ENCODE results near the gene LYPLA2. TPM values are rescaled to one million over a fixed set of nuclear protein-coding genes. Genes with fewer than 3 reads are reported as not detected.

The LYPLA2 gene
- 31.3 and 51.9 TPM in 2 replicates for polyA plus RNA-seq (2011; rRNA removed)
- polyA minus RNA-seq (2011; rRNA and poly(A)+ RNA removed): 23.6 and 40.8 TPM in 2 replicates

DNA sequence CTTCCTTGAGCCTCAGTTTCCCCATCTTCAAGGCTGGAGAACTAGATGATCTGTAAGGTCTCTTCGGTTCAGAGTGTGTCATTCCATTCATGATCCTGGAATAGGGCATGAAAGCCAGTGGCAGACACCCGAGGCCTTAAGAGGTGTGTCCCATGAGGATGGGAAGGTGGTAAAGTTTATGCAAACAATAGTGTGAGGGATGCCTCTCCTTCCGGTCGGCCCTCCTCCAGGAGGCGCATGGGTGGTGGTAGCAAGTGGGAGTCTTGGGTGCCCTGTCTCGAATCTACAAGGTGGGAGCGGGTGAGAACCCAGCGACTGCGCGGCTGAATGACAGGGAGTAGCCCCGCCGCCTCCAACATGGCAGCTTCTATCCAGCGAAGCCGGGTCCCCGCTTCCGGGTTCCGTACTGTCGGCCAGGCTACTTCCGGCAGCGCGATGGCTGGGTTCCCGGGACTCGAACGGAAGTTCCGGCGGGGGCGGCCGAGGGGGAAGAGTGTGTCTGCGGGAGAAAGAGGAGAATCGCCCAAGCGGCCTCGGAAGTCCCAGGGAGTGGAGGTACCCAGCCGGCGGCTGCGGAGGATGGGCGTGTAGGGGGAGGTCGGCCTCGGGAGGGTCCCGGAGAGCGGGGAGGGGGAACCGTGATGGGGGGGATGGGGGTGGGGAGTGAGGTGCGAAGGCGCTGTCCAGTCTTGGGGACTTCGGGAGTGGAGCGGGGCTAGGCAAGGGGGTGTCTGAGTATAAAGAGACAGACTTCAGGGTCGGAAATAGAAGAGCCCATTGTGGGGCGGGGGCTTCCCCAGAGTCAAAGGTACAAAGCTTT, at the start of gene LYPLA2:
Gene LYPLA2 (plus strand): TSS at position 450 of the 820 bp plus-strand sequence. CDS start 1,538 bp downstream, outside the sequence.
- Histone ChIP-seq H3K27me3 (ENCODE audit: control insufficient read depth, insufficient read depth, low read length) (no peaks in the 10 kb centered on the region), H3K36me3 (ENCODE audit: control insufficient read depth, insufficient read depth, low read length) (peaks cover 20% of the 10 kb centered on the region), H3K4me3 (ENCODE audit: low read depth, low read length) (peak within 1 kb of the TSS; percentile 62)
- TF ChIP-seq, protein P1, sequence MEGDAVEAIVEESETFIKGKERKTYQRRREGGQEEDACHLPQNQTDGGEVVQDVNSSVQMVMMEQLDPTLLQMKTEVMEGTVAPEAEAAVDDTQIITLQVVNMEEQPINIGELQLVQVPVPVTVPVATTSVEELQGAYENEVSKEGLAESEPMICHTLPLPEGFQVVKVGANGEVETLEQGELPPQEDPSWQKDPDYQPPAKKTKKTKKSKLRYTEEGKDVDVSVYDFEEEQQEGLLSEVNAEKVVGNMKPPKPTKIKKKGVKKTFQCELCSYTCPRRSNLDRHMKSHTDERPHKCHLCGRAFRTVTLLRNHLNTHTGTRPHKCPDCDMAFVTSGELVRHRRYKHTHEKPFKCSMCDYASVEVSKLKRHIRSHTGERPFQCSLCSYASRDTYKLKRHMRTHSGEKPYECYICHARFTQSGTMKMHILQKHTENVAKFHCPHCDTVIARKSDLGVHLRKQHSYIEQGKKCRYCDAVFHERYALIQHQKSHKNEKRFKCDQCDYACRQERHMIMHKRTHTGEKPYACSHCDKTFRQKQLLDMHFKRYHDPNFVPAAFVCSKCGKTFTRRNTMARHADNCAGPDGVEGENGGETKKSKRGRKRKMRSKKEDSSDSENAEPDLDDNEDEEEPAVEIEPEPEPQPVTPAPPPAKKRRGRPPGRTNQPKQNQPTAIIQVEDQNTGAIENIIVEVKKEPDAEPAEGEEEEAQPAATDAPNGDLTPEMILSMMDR (IDR thresholded peaks at IDR 0.05; ENCODE audit: insufficient read depth, low read depth, low read length): no peak
- CTCF ChIA-PET: interaction anchor here (1.0 to 2.9 kb wide), 4 partner anchors 9 to 20 kb away, joined by 4 to 11 read pairs (median 5); no protein-coding TSS in a partner anchor
- DNase-seq (ENCODE audit: low read depth): no peak
- POLR2A ChIA-PET: interaction anchor here (0.6 to 0.8 kb wide), 3 partner anchors 34 to 812 kb away, joined by 3 to 7 read pairs (median 3); no protein-coding TSS in a partner anchor

DNA sequence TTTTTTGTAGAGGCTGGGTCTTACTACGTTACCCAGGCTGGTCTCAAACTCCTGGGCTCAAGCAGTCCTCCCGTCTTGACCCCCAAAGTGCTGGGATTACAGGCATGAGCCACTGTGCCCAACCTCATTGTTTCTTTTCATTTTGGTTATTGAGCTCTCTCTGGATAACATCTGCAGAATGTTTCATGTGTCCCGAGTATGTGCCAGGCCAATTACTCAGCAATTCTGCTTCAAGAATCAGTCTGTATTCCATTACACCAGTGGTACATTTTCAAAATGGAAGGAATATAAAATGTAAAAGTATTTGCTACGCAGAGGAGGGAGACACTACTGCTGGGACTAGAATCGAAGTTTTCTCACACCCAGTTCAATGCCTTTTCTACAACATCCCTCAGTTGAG, 49.3 kb upstream of the LYPLA2 start:
- ChIA-PET POLR2A (no interaction called here), CTCF (interaction anchor here (1.2 kb wide), 1 partner anchor 23 kb away, joined by 3 read pairs; no protein-coding TSS in a partner anchor)
- H3K27me3 ChIP-seq (ENCODE audit: control insufficient read depth, insufficient read depth, low read length): no peaks in the 10 kb centered on the region
- TF ChIP-seq, protein P1 (IDR thresholded peaks at IDR 0.05; ENCODE audit: insufficient read depth, low read depth, low read length): no peak
- no peak overlapping the region for H3K4me3 ChIP-seq (ENCODE audit: low read depth, low read length)
- H3K36me3 ChIP-seq (ENCODE audit: control insufficient read depth, insufficient read depth, low read length): no peaks in the 10 kb centered on the region
- DNase-seq (ENCODE audit: low read depth): no peak

DNA sequence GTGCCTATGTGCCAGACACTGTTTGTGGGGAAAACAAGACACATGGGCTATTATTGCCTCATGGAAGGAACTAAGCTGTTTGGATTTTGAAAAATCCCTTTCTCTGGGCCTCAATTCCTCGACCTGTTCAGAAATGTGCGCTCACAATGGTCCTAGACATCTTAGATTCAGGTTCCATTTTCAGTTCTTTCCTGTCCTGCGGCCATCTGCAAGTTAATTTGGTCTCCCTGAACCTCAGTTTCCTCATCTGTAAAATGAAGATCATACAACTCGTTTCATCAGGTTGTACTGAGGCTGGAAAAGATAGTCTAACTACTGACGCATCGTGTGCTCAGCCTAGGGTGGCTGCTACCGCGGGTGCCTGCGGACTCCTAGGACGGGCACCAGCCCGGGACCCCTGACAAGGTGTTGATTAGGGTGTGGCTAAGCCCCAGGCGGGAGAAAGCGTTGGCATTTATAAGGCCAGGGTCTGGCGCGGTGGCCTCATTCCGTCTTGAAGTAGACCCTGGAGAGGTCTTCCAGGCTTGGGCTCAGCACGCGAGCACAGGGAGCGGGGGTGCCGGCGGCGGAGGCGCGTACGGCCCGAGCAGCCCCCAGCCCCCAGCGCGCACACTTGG, 48.2 kb upstream of the LYPLA2 start:
- no peak for DNase-seq (ENCODE audit: low read depth)
- H3K27me3 ChIP-seq (ENCODE audit: control insufficient read depth, insufficient read depth, low read length): no peaks in the 10 kb centered on the region
- CTCF ChIA-PET: interaction anchor here (1.2 to 3.3 kb wide), 2 partner anchors 24 to 29 kb away, joined by 3 to 14 read pairs; no protein-coding TSS in a partner anchor
- POLR2A ChIA-PET: no interaction called here
- H3K36me3 ChIP-seq (ENCODE audit: control insufficient read depth, insufficient read depth, low read length): no peaks in the 10 kb centered on the region
- TF ChIP-seq, protein P1 (IDR thresholded peaks at IDR 0.05; ENCODE audit: insufficient read depth, low read depth, low read length): no peak
- H3K4me3 ChIP-seq (ENCODE audit: low read depth, low read length): peak overlapping the region; percentile 92

DNA sequence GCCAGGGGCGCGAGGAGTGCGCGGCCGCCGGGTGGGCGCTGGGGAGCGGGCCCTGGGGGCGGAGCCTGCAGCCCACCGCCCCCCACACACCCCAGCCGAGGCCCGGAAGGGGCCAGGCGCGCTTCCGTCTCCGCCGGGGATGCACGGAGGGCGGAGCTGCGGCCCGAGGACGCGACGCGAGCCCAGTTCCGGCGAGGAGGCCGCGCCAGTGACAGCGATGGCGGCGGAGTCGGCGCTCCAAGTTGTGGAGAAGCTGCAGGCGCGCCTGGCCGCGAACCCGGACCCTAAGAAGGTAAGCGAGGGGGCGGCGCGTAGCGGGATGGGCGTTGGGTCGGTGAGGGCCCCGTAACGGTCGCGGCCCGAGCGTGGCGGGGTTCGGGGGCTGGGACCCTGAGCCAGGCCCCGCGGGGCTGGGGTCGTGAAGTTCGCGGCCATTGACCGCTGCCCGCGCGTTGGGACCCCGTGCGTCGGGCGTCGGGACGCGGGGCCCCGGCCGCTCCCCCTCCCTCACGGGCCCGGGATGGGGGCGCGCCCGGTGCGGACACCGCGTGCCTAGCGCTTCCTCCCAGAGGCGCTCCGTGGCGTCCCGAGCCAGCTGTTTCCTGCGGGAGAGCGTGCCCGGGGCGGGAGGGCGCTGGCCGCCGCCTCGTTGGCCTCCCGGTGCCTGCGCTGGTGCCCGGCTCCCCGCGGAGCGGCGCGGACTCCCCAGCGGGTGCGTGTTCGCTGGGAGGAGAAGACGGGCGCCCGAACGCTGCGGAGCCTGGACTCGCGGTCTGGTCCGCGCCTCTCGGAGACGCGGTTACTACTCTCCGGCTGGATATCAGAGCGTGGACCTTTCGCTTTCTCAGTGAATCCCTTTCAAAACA, 47.4 kb upstream of the LYPLA2 start, which contains the start of gene ELOA:
Gene ELOA (plus strand): TSS at position 185 of the 866 bp plus-strand sequence. CDS start 33 bp downstream, at position 218.
- CTCF ChIA-PET: interaction anchor here (0.9 to 3.3 kb wide), 2 partner anchors 21 to 28 kb away, joined by 3 to 14 read pairs; no protein-coding TSS in a partner anchor
- TF ChIP-seq, protein P1 (IDR thresholded peaks at IDR 0.05; ENCODE audit: insufficient read depth, low read depth, low read length): no peak
- Histone ChIP-seq H3K27me3 (ENCODE audit: control insufficient read depth, insufficient read depth, low read length) (no peaks in the 10 kb centered on the region), H3K36me3 (ENCODE audit: control insufficient read depth, insufficient read depth, low read length) (no peaks in the 10 kb centered on the region), H3K4me3 (ENCODE audit: low read depth, low read length) (peak within 1 kb of the TSS; percentile 92)
- DNase-seq (ENCODE audit: low read depth): no peak
- POLR2A ChIA-PET: no interaction called here
